Measurements from ENCODE around the gene PKP2. TPM values are rescaled to one million over a fixed set of nuclear protein-coding genes. Genes with fewer than 3 reads are reported as not detected.
"Not testable (repeated sequence)": the region's sequence is repeated elsewhere in the genome, so short reads cannot be mapped to it uniquely, and the experiment has no call there.

PKP2 gene
- total RNA-seq, 2 experiments from 2014 or later: 0.22 to 0.26 TPM

- H3K27me3 Mint-ChIP-seq (ENCODE audit: low read depth): peaks cover 48% of the 10 kb centered on the region
- intact Hi-C loops (cut with micrococcal nuclease): loop anchor here (10.0 kb wide), 1 partner anchor 438 kb away; no protein-coding TSS in a partner anchor
Measured at GRCh38 chr12:32893043-32893442, 3.5 kb downstream of the PKP2 start.

GRCh38 chr12:32892369-32892768, 4.2 kb downstream of the PKP2 start:
- H3K9me3 Mint-ChIP-seq; DNase-seq; CTCF ChIA-PET; H3K27ac Mint-ChIP-seq; H3K36me3 Mint-ChIP-seq (ENCODE audit: low read depth); H3K4me3 Mint-ChIP-seq: not testable (repeated sequence)
- intact Hi-C loops (cut with micrococcal nuclease): loop anchor here (10.0 kb wide), 1 partner anchor 438 kb away; no protein-coding TSS in a partner anchor
- Mint-ChIP-seq H3K27me3 (ENCODE audit: low read depth) (peaks cover 41% of the 10 kb centered on the region), H3K4me1 (ENCODE audit: low read depth) (peaks cover 18% of the 10 kb centered on the region)

More at GRCh38 chr12:32893043-32893442, 3.5 kb downstream of the PKP2 start:
- H3K9me3 Mint-ChIP-seq: no peaks in the 10 kb centered on the region
- H3K4me3 Mint-ChIP-seq: no peak overlapping the region
- CTCF ChIA-PET: interaction anchor here (0.6 kb wide), 1 partner anchor 13 kb away, joined by 5 read pairs; no protein-coding TSS in a partner anchor
- H3K27ac Mint-ChIP-seq: no peak overlapping the region
- DNase-seq: no peak
- H3K36me3 Mint-ChIP-seq (ENCODE audit: low read depth): no peaks in the 10 kb centered on the region
- peaks cover 18% of the 10 kb centered on the region for H3K4me1 Mint-ChIP-seq (ENCODE audit: low read depth)

GRCh38 chr12:32891956-32892355, 4.6 kb downstream of the PKP2 start:
- H3K4me1 Mint-ChIP-seq (ENCODE audit: low read depth): peaks cover 16% of the 10 kb centered on the region
- H3K27me3 Mint-ChIP-seq (ENCODE audit: low read depth): peaks cover 37% of the 10 kb centered on the region
- no peaks in the 10 kb centered on the region for H3K9me3 Mint-ChIP-seq
- H3K36me3 Mint-ChIP-seq (ENCODE audit: low read depth): no peaks in the 10 kb centered on the region
- CTCF ChIA-PET: no interaction called here
- no peak overlapping the region for H3K4me3 Mint-ChIP-seq
- no peak for DNase-seq
- H3K27ac Mint-ChIP-seq: no peak overlapping the region
- intact Hi-C loops (cut with micrococcal nuclease): loop anchor here (10.0 kb wide), 1 partner anchor 437 kb away; no protein-coding TSS in a partner anchor

- H3K27ac Mint-ChIP-seq: no peak overlapping the region
- H3K27me3 Mint-ChIP-seq (ENCODE audit: low read depth): peaks cover 37% of the 10 kb centered on the region
- no peaks in the 10 kb centered on the region for H3K36me3 Mint-ChIP-seq (ENCODE audit: low read depth)
- no peaks in the 10 kb centered on the region for H3K9me3 Mint-ChIP-seq
- CTCF ChIA-PET: no interaction called here
- intact Hi-C loops (cut with micrococcal nuclease): loop anchor here (10.0 kb wide), 1 partner anchor 437 kb away; no protein-coding TSS in a partner anchor
- no peak overlapping the region for H3K4me3 Mint-ChIP-seq
- no peak for DNase-seq
- H3K4me1 Mint-ChIP-seq (ENCODE audit: low read depth): peaks cover 16% of the 10 kb centered on the region
Measured at GRCh38 chr12:32891526-32891925, 5.1 kb downstream of the PKP2 start.

GRCh38 chr12:32889011-32889760, 7.4 kb downstream of the PKP2 start:
- no peak for DNase-seq
- Mint-ChIP-seq H3K4me3 (no peak overlapping the region), H3K36me3 (ENCODE audit: low read depth) (no peaks in the 10 kb centered on the region), H3K4me1 (ENCODE audit: low read depth) (peaks cover 5% of the 10 kb centered on the region), H3K27me3 (ENCODE audit: low read depth) (peaks cover 21% of the 10 kb centered on the region), H3K27ac (no peak overlapping the region), H3K9me3 (no peaks in the 10 kb centered on the region)
- intact Hi-C loops (cut with micrococcal nuclease): no loop called here
- CTCF ChIA-PET: no interaction called here

- Mint-ChIP-seq H3K27me3 (ENCODE audit: low read depth) (peaks cover 13% of the 10 kb centered on the region), H3K4me1 (ENCODE audit: low read depth) (no peaks in the 10 kb centered on the region), H3K9me3 (no peaks in the 10 kb centered on the region), H3K36me3 (ENCODE audit: low read depth) (no peaks in the 10 kb centered on the region), H3K4me3 (no peak overlapping the region), H3K27ac (no peak overlapping the region)
- no peak for DNase-seq
- CTCF ChIA-PET: interaction anchor here (0.6 kb wide), 1 partner anchor 16 kb away, joined by 3 read pairs; no protein-coding TSS in a partner anchor
- intact Hi-C loops (cut with micrococcal nuclease): no loop called here
Measured at GRCh38 chr12:32887058-32887457, 9.5 kb downstream of the PKP2 start.

- Mint-ChIP-seq H3K4me1 (ENCODE audit: low read depth) (no peaks in the 10 kb centered on the region), H3K27me3 (ENCODE audit: low read depth) (peaks cover 8% of the 10 kb centered on the region), H3K27ac (no peak overlapping the region), H3K9me3 (no peaks in the 10 kb centered on the region), H3K4me3 (no peak overlapping the region), H3K36me3 (ENCODE audit: low read depth) (no peaks in the 10 kb centered on the region)
- no peak for DNase-seq
- intact Hi-C loops (cut with micrococcal nuclease): no loop called here
- CTCF ChIA-PET: no interaction called here
Measured at GRCh38 chr12:32885831-32886230, 10.7 kb downstream of the PKP2 start.

GRCh38 chr12:32884962-32885361, 11.6 kb downstream of the PKP2 start:
- Mint-ChIP-seq H3K27me3 (ENCODE audit: low read depth) (peaks cover 8% of the 10 kb centered on the region), H3K4me1 (ENCODE audit: low read depth) (no peaks in the 10 kb centered on the region), H3K27ac (no peak overlapping the region), H3K36me3 (ENCODE audit: low read depth) (no peaks in the 10 kb centered on the region), H3K9me3 (no peaks in the 10 kb centered on the region), H3K4me3 (no peak overlapping the region)
- intact Hi-C loops (cut with micrococcal nuclease): no loop called here
- CTCF ChIA-PET: no interaction called here
- no peak for DNase-seq

GRCh38 chr12:32881702-32882101, 14.9 kb downstream of the PKP2 start:
- Mint-ChIP-seq H3K4me1 (ENCODE audit: low read depth) (no peaks in the 10 kb centered on the region), H3K9me3 (no peaks in the 10 kb centered on the region), H3K27me3 (ENCODE audit: low read depth) (no peaks in the 10 kb centered on the region), H3K27ac (no peak overlapping the region), H3K36me3 (ENCODE audit: low read depth) (no peaks in the 10 kb centered on the region), H3K4me3 (no peak overlapping the region)
- CTCF ChIA-PET: no interaction called here
- intact Hi-C loops (cut with micrococcal nuclease): no loop called here
- no peak for DNase-seq

GRCh38 chr12:32881107-32881506, 15.5 kb downstream of the PKP2 start:
- CTCF ChIA-PET: no interaction called here
- no peak for DNase-seq
- H3K27ac Mint-ChIP-seq: no peak overlapping the region
- H3K27me3 Mint-ChIP-seq (ENCODE audit: low read depth): no peaks in the 10 kb centered on the region
- no peaks in the 10 kb centered on the region for H3K4me1 Mint-ChIP-seq (ENCODE audit: low read depth)
- intact Hi-C loops (cut with micrococcal nuclease): no loop called here
- H3K9me3 Mint-ChIP-seq: no peaks in the 10 kb centered on the region
- H3K36me3 Mint-ChIP-seq (ENCODE audit: low read depth): no peaks in the 10 kb centered on the region
- no peak overlapping the region for H3K4me3 Mint-ChIP-seq

GRCh38 chr12:32879066-32879465, 17.5 kb downstream of the PKP2 start:
- H3K27ac Mint-ChIP-seq; H3K9me3 Mint-ChIP-seq; H3K36me3 Mint-ChIP-seq (ENCODE audit: low read depth); intact Hi-C loops (cut with micrococcal nuclease); CTCF ChIA-PET; H3K27me3 Mint-ChIP-seq (ENCODE audit: low read depth); DNase-seq; H3K4me3 Mint-ChIP-seq; H3K4me1 Mint-ChIP-seq (ENCODE audit: low read depth): not testable (repeated sequence)

- Mint-ChIP-seq H3K27me3 (ENCODE audit: low read depth) (peaks cover 4% of the 10 kb centered on the region), H3K4me3 (no peak overlapping the region), H3K4me1 (ENCODE audit: low read depth) (no peaks in the 10 kb centered on the region), H3K27ac (no peak overlapping the region), H3K36me3 (ENCODE audit: low read depth) (no peaks in the 10 kb centered on the region), H3K9me3 (no peaks in the 10 kb centered on the region)
- intact Hi-C loops (cut with micrococcal nuclease): no loop called here
- no peak for DNase-seq
- CTCF ChIA-PET: no interaction called here
Measured at GRCh38 chr12:32877601-32878459, 18.7 kb downstream of the PKP2 start.
